DOHH2 (cell line): ENCODE data around the gene TNFAIP3.

ENCODE experiments used
- H3F3A ChIP-seq: fragments of 200-600 bp; sonication (generic), shearing (Covaris generic); 2 replicates; pipeline ENCODE4 v1.6.0; 2016; ENCODE audit warnings: antibody characterized with exemption, mild to moderate bottlenecking; ENCODE audit not compliant: control insufficient read depth, insufficient read depth
- H3K27ac ChIP-seq: fragments of 200-600 bp; sonication (generic); 2 replicates; pipeline ENCODE4 v1.5.1; 2014; ENCODE audit warnings: low read depth, mild to moderate bottlenecking, low read length, moderate library complexity
- H3K27me3 ChIP-seq: fragments of 200-600 bp; sonication (generic); 2 replicates; pipeline ENCODE4 v1.6.1; 2014; ENCODE audit warnings: mild to moderate bottlenecking, low read length, mixed read lengths; ENCODE audit not compliant: control insufficient read depth
- H3K36me3 ChIP-seq: fragments of 200-600 bp; sonication (generic); 2 replicates; pipeline ENCODE4 v1.6.1; 2014; ENCODE audit warnings: mild to moderate bottlenecking, low read length, moderate library complexity, mixed read lengths; ENCODE audit not compliant: control insufficient read depth
- H3K4me1 ChIP-seq: fragments of 200-600 bp; sonication (generic); 2 replicates; pipeline ENCODE4 v1.6.1; 2014; ENCODE audit warnings: mild to moderate bottlenecking, low read length, mixed read lengths; ENCODE audit not compliant: control insufficient read depth
- H3K4me2 ChIP-seq: fragments of 200-600 bp; sonication (generic); 2 replicates; pipeline ENCODE4 v1.6.0; 2014; ENCODE audit warnings: mild to moderate bottlenecking, low read length, moderate library complexity
- H3K4me3 ChIP-seq: fragments of 200-600 bp; sonication (generic); 2 replicates; pipeline ENCODE4 v1.5.1; 2014; ENCODE audit warnings: mild to moderate bottlenecking, low read length, mixed read lengths
- H3K79me2 ChIP-seq: fragments of 200-600 bp; sonication (generic); 2 replicates; pipeline ENCODE4 v1.6.1; 2014; ENCODE audit warnings: mild to moderate bottlenecking, low read length, mixed read lengths; ENCODE audit not compliant: control insufficient read depth
- H3K9me2 ChIP-seq: fragments of 200-600 bp; sonication (generic); replicated peaks from 2 replicates; pipeline ENCODE4 v1.6.1; 2014; ENCODE audit warnings: mild to moderate bottlenecking, low read length, mixed read lengths; ENCODE audit not compliant: control insufficient read depth
- H3K9me3 ChIP-seq: fragments of 200-600 bp; sonication (generic); 2 replicates; pipeline ENCODE4 v1.6.1; 2014; ENCODE audit warnings: antibody characterized with exemption, low read length, mixed read lengths; ENCODE audit not compliant: control insufficient read depth, insufficient read depth
- H4K20me1 ChIP-seq: fragments of 200-600 bp; sonication (generic); 2 replicates; pipeline ENCODE4 v1.6.0; 2014; ENCODE audit warnings: low read depth, mild to moderate bottlenecking, antibody characterized with exemption, low read length, moderate library complexity; ENCODE audit not compliant: control insufficient read depth, insufficient read depth
- CTCF ChIP-seq: fragments of 200-600 bp; sonication (generic); IDR thresholded peaks from one replicate; pipeline ENCODE4 v1.5.1; 2014; ENCODE audit warnings: antibody characterized with exemption, mild to moderate bottlenecking, low read depth, low read length; ENCODE audit not compliant: poor library complexity, severe bottlenecking
- EZH2phosphoT487 ChIP-seq: fragments of 200-600 bp; sonication (generic); IDR thresholded peaks from 2 replicates; pipeline ENCODE4 v1.6.1; 2017; ENCODE audit warnings: borderline replicate concordance, mild to moderate bottlenecking, antibody characterized with exemption, low read length, moderate library complexity, mixed read lengths

TNFAIP3 gene

DNA sequence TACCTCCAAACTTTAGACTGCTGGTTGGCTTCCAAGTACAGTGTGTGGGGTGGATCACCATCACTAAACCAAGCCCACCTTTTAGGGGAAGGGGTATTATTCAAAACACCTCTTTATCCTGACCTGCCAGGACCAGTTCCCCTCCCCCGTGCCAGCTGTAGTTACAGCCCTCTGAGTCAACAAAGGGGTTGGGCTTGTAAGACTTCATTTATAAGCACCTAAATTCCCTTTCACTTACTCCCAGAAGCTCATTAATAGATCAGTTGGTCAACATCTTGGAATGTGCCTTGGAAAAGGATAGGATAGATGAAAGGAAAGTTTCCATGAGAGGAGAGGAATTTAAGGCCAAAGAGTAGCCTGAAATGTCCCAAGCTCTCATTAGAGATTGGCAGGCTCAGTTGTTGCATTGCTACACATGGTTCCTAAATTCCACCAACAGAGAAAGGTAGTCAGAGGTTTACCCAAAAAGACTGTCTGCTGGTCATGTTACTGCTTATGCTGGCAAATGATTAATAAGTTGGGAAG lies 59.2 kb downstream of the TNFAIP3 start:
- Histone ChIP-seq H3K4me2 (no peak overlapping the region), H3K4me1 (peaks cover 11% of the 10 kb centered on the region), H3K79me2 (no peaks in the 10 kb centered on the region), H3K9me3 (no peaks in the 10 kb centered on the region), H3K9me2 (no peaks in the 10 kb centered on the region), H3K27ac (no peak overlapping the region), H4K20me1 (no peaks in the 10 kb centered on the region), H3F3A (no peaks in the 10 kb centered on the region), H3K27me3 (peaks cover 8% of the 10 kb centered on the region), H3K4me3 (no peak overlapping the region), H3K36me3 (no peaks in the 10 kb centered on the region)
- TF ChIP-seq CTCF: no peak
- TF ChIP-seq EZH2phosphoT487: no peak

GRCh38 chr6:137926985-137927384 lies 59.9 kb downstream of the TNFAIP3 start:
- peaks cover 6% of the 10 kb centered on the region for H3K27me3 ChIP-seq

DNA sequence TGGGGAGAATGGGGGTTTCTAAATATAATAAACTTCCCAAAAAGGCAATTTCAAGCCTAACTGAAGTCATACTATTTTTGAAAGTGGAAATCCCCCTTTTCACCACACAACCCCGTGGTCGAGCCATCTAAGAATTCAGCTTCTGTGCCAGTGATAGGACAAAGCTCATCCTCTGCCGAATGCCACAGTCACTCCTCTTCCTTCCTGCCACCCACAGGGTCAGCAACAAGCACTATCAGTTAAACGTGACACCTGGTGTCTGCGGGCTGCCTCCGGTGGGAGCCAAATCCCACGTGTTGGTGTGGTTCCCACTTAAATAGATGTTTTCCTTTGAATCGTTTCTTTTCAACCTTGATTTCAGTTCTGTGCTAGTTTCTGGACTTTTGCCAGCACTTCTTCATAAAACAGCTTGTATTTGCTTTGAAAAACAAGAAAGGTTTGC lies 60.7 kb downstream of the TNFAIP3 start:
- Histone ChIP-seq H3K4me2 (peak overlapping the region; percentile 12; the same call in 1 of the 2 replicates), H3F3A (no peaks in the 10 kb centered on the region), H3K79me2 (no peaks in the 10 kb centered on the region), H4K20me1 (no peaks in the 10 kb centered on the region), H3K27ac (no peak overlapping the region), H3K4me3 (no peak overlapping the region), H3K9me3 (no peaks in the 10 kb centered on the region), H3K9me2 (no peaks in the 10 kb centered on the region), H3K36me3 (no peaks in the 10 kb centered on the region), H3K4me1 (peaks cover 11% of the 10 kb centered on the region), H3K27me3 (peaks cover 2% of the 10 kb centered on the region; the same call in 1 of the 2 replicates)
- TF ChIP-seq EZH2phosphoT487: no peak
- TF ChIP-seq CTCF: no peak

More at GRCh38 chr6:137926985-137927384, 59.9 kb downstream of the TNFAIP3 start:
- no peaks in the 10 kb centered on the region for H4K20me1 ChIP-seq
- H3F3A ChIP-seq: no peaks in the 10 kb centered on the region
- no peaks in the 10 kb centered on the region for H3K9me3 ChIP-seq
- H3K4me1 ChIP-seq: peaks cover 11% of the 10 kb centered on the region
- no peaks in the 10 kb centered on the region for H3K9me2 ChIP-seq
- H3K4me3 ChIP-seq: no peak overlapping the region
- H3K27ac ChIP-seq: no peak overlapping the region
- H3K79me2 ChIP-seq: no peaks in the 10 kb centered on the region
- no peaks in the 10 kb centered on the region for H3K36me3 ChIP-seq
- H3K4me2 ChIP-seq: no peak overlapping the region
- no peak for TF ChIP-seq CTCF
- no peak for TF ChIP-seq EZH2phosphoT487
